Neural cell (in vitro differentiated cells): ENCODE results near the gene BGN. TPM values are rescaled to one million over a fixed set of nuclear protein-coding genes. Genes with fewer than 3 reads are reported as not detected.

Experiments
- H2AFZ ChIP-seq: fragments of 200-600, 300-800 bp; sonication (generic), shearing (Covaris generic); 2 replicates; pipeline ENCODE4 v1.6.0; 2014; ENCODE audit warnings: low read depth, mild to moderate bottlenecking, antibody characterized with exemption, low read length, moderate library complexity
- H3F3A ChIP-seq: fragments of 200-600 bp; shearing (Covaris generic); 2 replicates; pipeline ENCODE4 v1.6.1; 2016; ENCODE audit warnings: mild to moderate bottlenecking, moderate library complexity, mixed read lengths, antibody characterized with exemption, low read length; ENCODE audit not compliant: insufficient read depth, poor library complexity, severe bottlenecking
- H3K27ac ChIP-seq: fragments of 200-600, 300-800 bp; sonication (generic), shearing (Covaris generic); 2 replicates; pipeline ENCODE4 v1.5.1; 2014; ENCODE audit warnings: mild to moderate bottlenecking, low read length, moderate library complexity
- H3K27me3 ChIP-seq: fragments of 300-800, 200-600 bp; sonication (generic), shearing (Covaris generic); 2 replicates; pipeline ENCODE4 v1.6.0; 2014; ENCODE audit warnings: mild to moderate bottlenecking, low read depth, low read length, moderate library complexity; ENCODE audit not compliant: insufficient read depth
- H3K36me3 ChIP-seq: fragments of 300-800, 200-600 bp; sonication (generic), shearing (Covaris generic); 2 replicates; pipeline ENCODE4 v1.5.1; 2014; ENCODE audit warnings: mild to moderate bottlenecking, antibody characterized with exemption, low read length, moderate library complexity; ENCODE audit not compliant: insufficient read depth
- H3K4me2 ChIP-seq: fragments of 300-800, 200-600 bp; sonication (generic), shearing (Covaris generic); 2 replicates; pipeline ENCODE4 v1.6.0; 2014; ENCODE audit warnings: mild to moderate bottlenecking, low read length
- H3K4me3 ChIP-seq: fragments of 300-800, 200-600 bp; sonication (generic), shearing (Covaris generic); 2 replicates; pipeline ENCODE4 v1.5.1; 2014; ENCODE audit warnings: mild to moderate bottlenecking, low read length, moderate library complexity
- H3K79me2 ChIP-seq: fragments of 200-600 bp; shearing (Covaris generic); replicated peaks from 2 replicates; pipeline ENCODE4 v1.6.0; 2014; ENCODE audit warnings: mild to moderate bottlenecking, low read length, moderate library complexity; ENCODE audit not compliant: insufficient read depth
- H3K9ac ChIP-seq: fragments of 300-800, 200-600 bp; sonication (generic), shearing (Covaris generic); 2 replicates; pipeline ENCODE4 v1.6.1; 2016; ENCODE audit warnings: mild to moderate bottlenecking, low read length, mixed read lengths
- H3K9me2 ChIP-seq: fragments of 200-600 bp; shearing (Covaris generic); 2 replicates; pipeline ENCODE4 v1.6.1; 2016; ENCODE audit warnings: mild to moderate bottlenecking, low read length, mixed read lengths; ENCODE audit not compliant: insufficient read depth
- H3K9me3 ChIP-seq: fragments of 200-600, 300-800 bp; sonication (generic), shearing (Covaris generic); 2 replicates; pipeline ENCODE4 v1.6.1; 2016; ENCODE audit warnings: mild to moderate bottlenecking, mixed run types, low read length, moderate library complexity, mixed read lengths
- H4K20me1 ChIP-seq: fragments of 200-600 bp; shearing (Covaris generic); 2 replicates; pipeline ENCODE4 v1.6.1; 2016; ENCODE audit warnings: mild to moderate bottlenecking, mixed run types; ENCODE audit not compliant: insufficient read depth
- EP300 ChIP-seq: fragments of 450-650 bp; conservative IDR thresholded peaks from 2 replicates; pipeline ENCODE4 v1.6.1; 2014; ENCODE audit warnings: antibody characterized with exemption, mild to moderate bottlenecking, moderate library complexity; ENCODE audit not compliant: poor library complexity, severe bottlenecking
- EZH2 ChIP-seq: fragments of 200-600, 300-800 bp; shearing (Covaris generic), sonication (generic); IDR thresholded peaks from 2 replicates; pipeline ENCODE4 v1.6.1; 2014; ENCODE audit warnings: antibody characterized with exemption, low read length, borderline replicate concordance, mild to moderate bottlenecking; ENCODE audit not compliant: insufficient read depth, poor library complexity, severe bottlenecking
- MXI1 ChIP-seq: fragments of 450-650 bp; conservative IDR thresholded peaks from 2 replicates; pipeline ENCODE4 v1.6.1; 2014; ENCODE audit warnings: antibody characterized with exemption, mild to moderate bottlenecking; ENCODE audit not compliant: poor library complexity, severe bottlenecking
- POLR2AphosphoS5 ChIP-seq: IDR thresholded peaks from 2 replicates; pipeline ENCODE4 v1.6.1; 2012
- RAD21 ChIP-seq: fragments of 450-650 bp; conservative IDR thresholded peaks from 2 replicates; pipeline ENCODE4 v1.6.1; 2014; ENCODE audit warnings: antibody characterized with exemption, mild to moderate bottlenecking, moderate library complexity
- SMC3 ChIP-seq: fragments of 450-650 bp; conservative IDR thresholded peaks from 2 replicates; pipeline ENCODE4 v1.6.1; 2014; ENCODE audit warnings: antibody characterized with exemption, mild to moderate bottlenecking, moderate library complexity; ENCODE audit not compliant: poor library complexity
- TAF1 ChIP-seq: IDR thresholded peaks from 2 replicates; pipeline ENCODE4 v1.6.1; 2012; ENCODE audit warnings: low read depth
- polyA plus RNA-seq: library from polyadenylated mRNA; depleted of rRNA; stranded (reverse); fragments of >200 nt; gene quantifications from 2 replicates; pipeline ENCODE4 v1.2.3, GENCODE V29; 2014
- TF ChIP-seq, protein P1 (sequence below): IDR thresholded peaks from 2 replicates; pipeline ENCODE4 v1.6.1; 2012; ENCODE audit warnings: borderline replicate concordance
- TF ChIP-seq, protein P2 (sequence below): fragments of 450-650 bp; IDR thresholded peaks from 2 replicates; pipeline ENCODE4 v1.5.1; 2014; ENCODE audit warnings: antibody characterized with exemption, mild to moderate bottlenecking, moderate library complexity; ENCODE audit not compliant: poor library complexity, severe bottlenecking

The BGN gene
- polyA plus RNA-seq, 1 donor from 2014 or later = not detected

DNA sequence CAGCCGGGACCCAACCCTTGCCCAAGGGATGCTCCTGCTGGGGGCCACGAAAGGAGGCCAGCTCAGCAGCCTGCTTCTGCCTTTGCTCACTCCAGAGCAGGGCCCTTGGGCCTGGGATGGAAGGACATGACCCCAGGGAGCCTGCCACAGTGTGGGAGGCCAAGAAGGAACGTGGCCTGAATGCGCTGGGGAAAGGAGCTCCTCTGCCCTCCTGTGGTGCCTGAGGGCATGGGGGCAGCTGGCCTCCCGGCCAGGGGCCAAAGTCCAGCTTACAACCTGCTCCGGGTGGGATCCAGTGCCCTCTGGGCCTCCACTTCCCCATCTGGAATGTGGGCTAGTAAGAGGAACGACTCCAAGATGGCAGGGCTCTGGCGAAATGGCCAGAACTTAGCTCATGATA, 20.7 kb downstream of the BGN start:
- Histone ChIP-seq H4K20me1 (no peaks in the 10 kb centered on the region), H3K4me2 (no peak overlapping the region), H3K9me3 (no peaks in the 10 kb centered on the region), H3K36me3 (no peaks in the 10 kb centered on the region), H3F3A (no peaks in the 10 kb centered on the region), H3K27me3 (peaks cover 14% of the 10 kb centered on the region), H3K27ac (no peak overlapping the region), H3K4me3 (no peak overlapping the region), H2AFZ (no peak overlapping the region), H3K9ac (no peak overlapping the region), H3K79me2 (no peaks in the 10 kb centered on the region), H3K9me2 (no peaks in the 10 kb centered on the region)
- no peak for TF ChIP-seq RAD21
- no peak for TF ChIP-seq SMC3
- TF ChIP-seq, protein P1, sequence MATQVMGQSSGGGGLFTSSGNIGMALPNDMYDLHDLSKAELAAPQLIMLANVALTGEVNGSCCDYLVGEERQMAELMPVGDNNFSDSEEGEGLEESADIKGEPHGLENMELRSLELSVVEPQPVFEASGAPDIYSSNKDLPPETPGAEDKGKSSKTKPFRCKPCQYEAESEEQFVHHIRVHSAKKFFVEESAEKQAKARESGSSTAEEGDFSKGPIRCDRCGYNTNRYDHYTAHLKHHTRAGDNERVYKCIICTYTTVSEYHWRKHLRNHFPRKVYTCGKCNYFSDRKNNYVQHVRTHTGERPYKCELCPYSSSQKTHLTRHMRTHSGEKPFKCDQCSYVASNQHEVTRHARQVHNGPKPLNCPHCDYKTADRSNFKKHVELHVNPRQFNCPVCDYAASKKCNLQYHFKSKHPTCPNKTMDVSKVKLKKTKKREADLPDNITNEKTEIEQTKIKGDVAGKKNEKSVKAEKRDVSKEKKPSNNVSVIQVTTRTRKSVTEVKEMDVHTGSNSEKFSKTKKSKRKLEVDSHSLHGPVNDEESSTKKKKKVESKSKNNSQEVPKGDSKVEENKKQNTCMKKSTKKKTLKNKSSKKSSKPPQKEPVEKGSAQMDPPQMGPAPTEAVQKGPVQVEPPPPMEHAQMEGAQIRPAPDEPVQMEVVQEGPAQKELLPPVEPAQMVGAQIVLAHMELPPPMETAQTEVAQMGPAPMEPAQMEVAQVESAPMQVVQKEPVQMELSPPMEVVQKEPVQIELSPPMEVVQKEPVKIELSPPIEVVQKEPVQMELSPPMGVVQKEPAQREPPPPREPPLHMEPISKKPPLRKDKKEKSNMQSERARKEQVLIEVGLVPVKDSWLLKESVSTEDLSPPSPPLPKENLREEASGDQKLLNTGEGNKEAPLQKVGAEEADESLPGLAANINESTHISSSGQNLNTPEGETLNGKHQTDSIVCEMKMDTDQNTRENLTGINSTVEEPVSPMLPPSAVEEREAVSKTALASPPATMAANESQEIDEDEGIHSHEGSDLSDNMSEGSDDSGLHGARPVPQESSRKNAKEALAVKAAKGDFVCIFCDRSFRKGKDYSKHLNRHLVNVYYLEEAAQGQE = no peak
- no peak for TF ChIP-seq EP300
- no peak for TF ChIP-seq TAF1
- no peak for TF ChIP-seq EZH2
- TF ChIP-seq, protein P2, sequence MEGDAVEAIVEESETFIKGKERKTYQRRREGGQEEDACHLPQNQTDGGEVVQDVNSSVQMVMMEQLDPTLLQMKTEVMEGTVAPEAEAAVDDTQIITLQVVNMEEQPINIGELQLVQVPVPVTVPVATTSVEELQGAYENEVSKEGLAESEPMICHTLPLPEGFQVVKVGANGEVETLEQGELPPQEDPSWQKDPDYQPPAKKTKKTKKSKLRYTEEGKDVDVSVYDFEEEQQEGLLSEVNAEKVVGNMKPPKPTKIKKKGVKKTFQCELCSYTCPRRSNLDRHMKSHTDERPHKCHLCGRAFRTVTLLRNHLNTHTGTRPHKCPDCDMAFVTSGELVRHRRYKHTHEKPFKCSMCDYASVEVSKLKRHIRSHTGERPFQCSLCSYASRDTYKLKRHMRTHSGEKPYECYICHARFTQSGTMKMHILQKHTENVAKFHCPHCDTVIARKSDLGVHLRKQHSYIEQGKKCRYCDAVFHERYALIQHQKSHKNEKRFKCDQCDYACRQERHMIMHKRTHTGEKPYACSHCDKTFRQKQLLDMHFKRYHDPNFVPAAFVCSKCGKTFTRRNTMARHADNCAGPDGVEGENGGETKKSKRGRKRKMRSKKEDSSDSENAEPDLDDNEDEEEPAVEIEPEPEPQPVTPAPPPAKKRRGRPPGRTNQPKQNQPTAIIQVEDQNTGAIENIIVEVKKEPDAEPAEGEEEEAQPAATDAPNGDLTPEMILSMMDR = no peak
- no peak for TF ChIP-seq MXI1
- no peak for TF ChIP-seq POLR2AphosphoS5

GRCh38 chrX:153516073-153516472, 21.3 kb downstream of the BGN start:
- Histone ChIP-seq H3K9me3 (no peaks in the 10 kb centered on the region), H2AFZ (no peak overlapping the region), H3K4me2 (no peak overlapping the region), H3K27ac (no peak overlapping the region), H3F3A (no peaks in the 10 kb centered on the region), H3K79me2 (no peaks in the 10 kb centered on the region), H3K9ac (no peak overlapping the region), H3K9me2 (no peaks in the 10 kb centered on the region), H4K20me1 (no peaks in the 10 kb centered on the region), H3K36me3 (no peaks in the 10 kb centered on the region), H3K4me3 (no peak overlapping the region), H3K27me3 (peaks cover 14% of the 10 kb centered on the region)
- TF ChIP-seq POLR2AphosphoS5 (no peak), EP300 (no peak), MXI1 (no peak), SMC3 (no peak), RAD21 (no peak), TAF1 (no peak), EZH2 (no peak)
- TF ChIP-seq, protein P2 = no peak
- TF ChIP-seq, protein P1 = no peak
